ENCODE results near the gene CLEC16A. TPM values are rescaled to one million over a fixed set of nuclear protein-coding genes. Genes with fewer than 3 reads are reported as not detected.

CLEC16A gene
- total RNA-seq, 1 donor from 2014 or later, result 19.8 TPM

- TF ChIP-seq, protein P1, sequence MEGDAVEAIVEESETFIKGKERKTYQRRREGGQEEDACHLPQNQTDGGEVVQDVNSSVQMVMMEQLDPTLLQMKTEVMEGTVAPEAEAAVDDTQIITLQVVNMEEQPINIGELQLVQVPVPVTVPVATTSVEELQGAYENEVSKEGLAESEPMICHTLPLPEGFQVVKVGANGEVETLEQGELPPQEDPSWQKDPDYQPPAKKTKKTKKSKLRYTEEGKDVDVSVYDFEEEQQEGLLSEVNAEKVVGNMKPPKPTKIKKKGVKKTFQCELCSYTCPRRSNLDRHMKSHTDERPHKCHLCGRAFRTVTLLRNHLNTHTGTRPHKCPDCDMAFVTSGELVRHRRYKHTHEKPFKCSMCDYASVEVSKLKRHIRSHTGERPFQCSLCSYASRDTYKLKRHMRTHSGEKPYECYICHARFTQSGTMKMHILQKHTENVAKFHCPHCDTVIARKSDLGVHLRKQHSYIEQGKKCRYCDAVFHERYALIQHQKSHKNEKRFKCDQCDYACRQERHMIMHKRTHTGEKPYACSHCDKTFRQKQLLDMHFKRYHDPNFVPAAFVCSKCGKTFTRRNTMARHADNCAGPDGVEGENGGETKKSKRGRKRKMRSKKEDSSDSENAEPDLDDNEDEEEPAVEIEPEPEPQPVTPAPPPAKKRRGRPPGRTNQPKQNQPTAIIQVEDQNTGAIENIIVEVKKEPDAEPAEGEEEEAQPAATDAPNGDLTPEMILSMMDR (IDR thresholded peaks at IDR 0.05; ENCODE audit: insufficient read depth, low read length, poor library complexity, severe bottlenecking), result no peak
- H3K27me3 ChIP-seq (ENCODE audit: control insufficient read depth, insufficient read depth, low read length), result no peaks in the 10 kb centered on the region
- no peak overlapping the region for H3K4me3 ChIP-seq (ENCODE audit: low read depth, low read length)
- no peaks in the 10 kb centered on the region for H3K36me3 ChIP-seq (ENCODE audit: control insufficient read depth, insufficient read depth, low read length)
- DNase-seq (ENCODE audit: low read depth), result no peak
These were observed 70.7 kb downstream of the CLEC16A start for GRCh38 chr16:11015076-11015475.

DNA sequence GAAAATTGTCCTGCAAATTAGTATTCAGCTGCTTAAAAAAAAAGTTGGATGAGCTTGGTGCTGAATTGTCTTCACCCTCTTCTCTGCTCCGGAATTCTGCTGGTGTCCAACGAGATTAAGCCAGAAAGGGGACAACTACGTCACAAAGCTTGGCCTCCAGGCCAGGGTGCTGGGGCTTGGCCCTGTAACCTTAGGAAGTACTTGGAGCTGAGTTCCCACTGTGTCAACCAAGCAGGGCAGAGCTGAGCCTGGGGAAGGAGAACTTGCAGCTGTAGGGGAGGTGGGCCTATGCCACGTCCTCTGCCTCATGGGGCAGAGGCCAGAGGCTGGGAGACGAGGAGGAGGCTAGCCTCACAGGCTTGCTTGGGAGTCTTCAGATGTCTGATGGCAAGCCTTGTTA, 71.2 kb downstream of the CLEC16A start:
- no peak for DNase-seq (ENCODE audit: low read depth)
- Histone ChIP-seq H3K27me3 (ENCODE audit: control insufficient read depth, insufficient read depth, low read length) (no peaks in the 10 kb centered on the region), H3K4me3 (ENCODE audit: low read depth, low read length) (no peak overlapping the region), H3K36me3 (ENCODE audit: control insufficient read depth, insufficient read depth, low read length) (peaks cover 4% of the 10 kb centered on the region)
- TF ChIP-seq, protein P1 (IDR thresholded peaks at IDR 0.05; ENCODE audit: insufficient read depth, low read length, poor library complexity, severe bottlenecking), result no peak

GRCh38 chr16:11016524-11016988, 72.2 kb downstream of the CLEC16A start:
- no peak overlapping the region for H3K4me3 ChIP-seq (ENCODE audit: low read depth, low read length)
- TF ChIP-seq, protein P1 (IDR thresholded peaks at IDR 0.05; ENCODE audit: insufficient read depth, low read length, poor library complexity, severe bottlenecking), result no peak
- H3K36me3 ChIP-seq (ENCODE audit: control insufficient read depth, insufficient read depth, low read length), result peaks cover 4% of the 10 kb centered on the region
- DNase-seq (ENCODE audit: low read depth), result no peak
- no peaks in the 10 kb centered on the region for H3K27me3 ChIP-seq (ENCODE audit: control insufficient read depth, insufficient read depth, low read length)

DNA sequence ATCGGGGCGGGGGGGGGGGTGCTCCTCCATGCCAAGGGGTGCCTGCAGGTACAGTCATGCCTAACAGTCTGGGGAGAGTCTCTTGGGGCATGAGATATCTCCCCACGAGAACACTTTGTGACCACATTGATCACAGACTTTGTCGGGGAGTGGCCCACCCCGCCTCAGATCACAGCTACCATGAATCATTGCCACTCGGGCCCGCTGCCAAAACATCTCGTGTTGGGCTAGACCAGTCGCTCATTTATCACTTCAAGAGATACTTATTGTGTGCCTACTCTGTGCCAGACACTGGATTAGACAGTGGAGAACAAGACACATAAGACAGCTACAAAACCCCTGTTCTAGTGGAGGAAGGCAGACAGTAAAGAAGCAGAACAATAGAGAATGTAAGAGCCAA, 72.6 kb downstream of the CLEC16A start:
- H3K36me3 ChIP-seq (ENCODE audit: control insufficient read depth, insufficient read depth, low read length), result peaks cover 4% of the 10 kb centered on the region
- no peaks in the 10 kb centered on the region for H3K27me3 ChIP-seq (ENCODE audit: control insufficient read depth, insufficient read depth, low read length)
- TF ChIP-seq, protein P1 (IDR thresholded peaks at IDR 0.05; ENCODE audit: insufficient read depth, low read length, poor library complexity, severe bottlenecking), result no peak
- H3K4me3 ChIP-seq (ENCODE audit: low read depth, low read length), result no peak overlapping the region
- no peak for DNase-seq (ENCODE audit: low read depth)

DNA sequence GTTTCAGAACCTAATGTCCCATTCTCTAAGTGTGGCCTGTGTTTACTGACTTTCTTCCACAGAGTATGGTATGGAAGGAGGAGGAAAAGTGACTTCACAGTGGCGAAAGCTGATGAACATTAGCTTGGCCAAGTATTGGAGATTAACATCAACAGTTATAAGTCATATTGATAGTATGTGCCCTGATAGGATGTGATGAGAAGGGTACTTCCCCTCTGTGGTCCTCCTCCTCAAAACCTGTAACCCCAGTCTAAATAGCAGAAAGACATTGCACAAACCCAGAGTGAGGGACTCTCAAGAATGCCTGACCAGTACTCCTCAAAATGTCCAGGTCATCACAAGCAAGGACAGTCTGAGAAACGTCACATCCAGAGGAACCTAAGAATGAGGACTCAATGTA, 73.1 kb downstream of the CLEC16A start:
- no peaks in the 10 kb centered on the region for H3K27me3 ChIP-seq (ENCODE audit: control insufficient read depth, insufficient read depth, low read length)
- H3K4me3 ChIP-seq (ENCODE audit: low read depth, low read length), result no peak overlapping the region
- no peak for DNase-seq (ENCODE audit: low read depth)
- TF ChIP-seq, protein P1 (IDR thresholded peaks at IDR 0.05; ENCODE audit: insufficient read depth, low read length, poor library complexity, severe bottlenecking), result no peak
- peaks cover 4% of the 10 kb centered on the region for H3K36me3 ChIP-seq (ENCODE audit: control insufficient read depth, insufficient read depth, low read length)

GRCh38 chr16:11020388-11020787, 76.0 kb downstream of the CLEC16A start:
- DNase-seq (ENCODE audit: low read depth), result no peak
- TF ChIP-seq, protein P1 (IDR thresholded peaks at IDR 0.05; ENCODE audit: insufficient read depth, low read length, poor library complexity, severe bottlenecking), result no peak

More at GRCh38 chr16:11020388-11020787, 76.0 kb downstream of the CLEC16A start:
- no peak overlapping the region for H3K4me3 ChIP-seq (ENCODE audit: low read depth, low read length)
- H3K36me3 ChIP-seq (ENCODE audit: control insufficient read depth, insufficient read depth, low read length), result peaks cover 4% of the 10 kb centered on the region
- no peaks in the 10 kb centered on the region for H3K27me3 ChIP-seq (ENCODE audit: control insufficient read depth, insufficient read depth, low read length)
